Mucosa of gallbladder (tissue), 1 donor: ENCODE data around the gene ADRA2A. TPM values are rescaled to one million over a fixed set of nuclear protein-coding genes. Genes with fewer than 3 reads are reported as not detected.

Source experiments
- total RNA-seq: library from RNA; stranded (reverse); gene quantifications from one replicate; pipeline ENCODE4 v1.2.1, GENCODE V29; 2021
- donor health status: DM: no; HTN: no; CAD: no.

Gene ADRA2A
- total RNA-seq, 1 donor from 2014 or later = 346 TPM

Other genes with a start within 250 kb of the ADRA2A start
- gene PDCD4, start 205.1 kb upstream of the ADRA2A start, total RNA-seq = 150 TPM
- gene BBIP1, start 157.8 kb upstream of the ADRA2A start, total RNA-seq = 23.7 TPM
- 75.1 TPM for gene SHOC2, start 157.4 kb upstream of the ADRA2A start, total RNA-seq